Hepatocyte (in vitro differentiated cells): ENCODE data around the gene SLCO3A1.

ENCODE experiments used
- CTCF ChIP-seq: fragments of 200-600 bp; sonication (generic); IDR thresholded peaks from 2 replicates; pipeline ENCODE4 v1.5.1; 2016; ENCODE audit warnings: antibody characterized with exemption, mild to moderate bottlenecking; ENCODE audit not compliant: poor library complexity
- EZH2phosphoT487 ChIP-seq: fragments of 200-600 bp; sonication (generic); IDR thresholded peaks from one replicate; pipeline ENCODE4 v1.6.1; 2018; ENCODE audit warnings: antibody characterized with exemption, mild to moderate bottlenecking, low read depth, moderate library complexity; ENCODE audit not compliant: unreplicated experiment, severe bottlenecking

GRCh38 chr15:91938136-91938535 lies 84.6 kb downstream of the SLCO3A1 start:
- TF ChIP-seq CTCF (no peak), EZH2phosphoT487 (no peak)
